ENCODE data around the gene TBK1.

The TBK1 gene

GRCh38 chr12:64451687-64452558 is at the start of gene TBK1:
TBK1 (plus strand) TSS chr12:64452120; CDS start chr12:64455871, 3,751 bp downstream.
- in situ Hi-C loops (cut with MboI; ENCODE audit: low sequenced_read_pairs, unreplicated experiment), result no loop called here
- DNase-seq (ENCODE audit: low spot score), result peak; percentile 94

GRCh38 chr12:64402181-64402580 is 49.7 kb upstream of the TBK1 start:
- no peak for TF ChIP-seq CTCF (IDR thresholded peaks at IDR 0.05; ENCODE audit: borderline replicate concordance, control extremely low read depth, extremely low read depth, insufficient read depth, missing control alignments)
- no peak for DNase-seq (ENCODE audit: low spot score)
- in situ Hi-C loops (cut with MboI; ENCODE audit: low sequenced_read_pairs, unreplicated experiment), result no loop called here

More at GRCh38 chr12:64451687-64452558, at the start of gene TBK1:
- TF ChIP-seq CTCF (IDR thresholded peaks at IDR 0.05; ENCODE audit: borderline replicate concordance, control extremely low read depth, extremely low read depth, insufficient read depth, missing control alignments), result no peak

DNA sequence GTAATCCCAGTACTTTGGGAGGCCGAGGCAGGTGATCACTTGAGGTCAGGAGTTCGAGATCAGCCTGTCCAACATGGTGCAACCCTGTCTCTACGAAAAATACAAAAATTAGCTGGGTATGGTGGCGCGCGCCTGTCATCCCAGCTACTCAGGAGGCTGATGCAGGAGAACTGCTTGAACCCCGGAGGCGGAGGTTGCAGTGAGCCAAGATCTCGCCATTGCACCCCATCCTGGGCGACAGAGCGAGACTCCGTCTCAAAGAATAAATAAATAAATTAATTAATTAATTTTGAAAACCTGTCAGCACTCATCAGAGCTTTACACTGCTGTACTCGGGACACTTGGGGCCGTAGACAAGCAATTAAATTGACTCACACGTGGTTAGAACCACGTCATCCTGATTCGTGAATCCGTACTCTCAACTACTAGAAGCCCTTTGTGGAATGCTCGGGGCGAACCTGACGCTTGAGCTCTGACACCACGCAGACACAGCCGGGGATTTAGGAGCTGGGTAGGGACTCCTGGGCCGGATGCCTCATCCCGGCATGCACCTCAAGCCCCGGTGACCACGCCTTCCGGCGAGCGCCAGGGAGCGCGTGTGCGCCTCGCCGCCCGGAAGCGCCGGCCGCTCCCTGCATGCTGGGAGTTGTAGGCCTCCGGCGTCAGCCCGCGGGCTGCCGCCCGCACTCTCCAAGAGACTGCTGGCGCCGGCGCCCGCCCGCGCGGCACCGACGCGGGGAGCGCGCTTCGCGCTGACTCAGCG is 48.0 kb upstream of the TBK1 start, which contains the start of gene XPOT:
XPOT (plus strand) TSS at position 686 of the 763 bp plus-strand sequence. CDS start 5,644 bp downstream, outside the sequence.
- no peak for TF ChIP-seq CTCF (IDR thresholded peaks at IDR 0.05; ENCODE audit: borderline replicate concordance, control extremely low read depth, extremely low read depth, insufficient read depth, missing control alignments)
- peak; percentile 97 for DNase-seq (ENCODE audit: low spot score)
- in situ Hi-C loops (cut with MboI; ENCODE audit: low sequenced_read_pairs, unreplicated experiment), result no loop called here

DNA sequence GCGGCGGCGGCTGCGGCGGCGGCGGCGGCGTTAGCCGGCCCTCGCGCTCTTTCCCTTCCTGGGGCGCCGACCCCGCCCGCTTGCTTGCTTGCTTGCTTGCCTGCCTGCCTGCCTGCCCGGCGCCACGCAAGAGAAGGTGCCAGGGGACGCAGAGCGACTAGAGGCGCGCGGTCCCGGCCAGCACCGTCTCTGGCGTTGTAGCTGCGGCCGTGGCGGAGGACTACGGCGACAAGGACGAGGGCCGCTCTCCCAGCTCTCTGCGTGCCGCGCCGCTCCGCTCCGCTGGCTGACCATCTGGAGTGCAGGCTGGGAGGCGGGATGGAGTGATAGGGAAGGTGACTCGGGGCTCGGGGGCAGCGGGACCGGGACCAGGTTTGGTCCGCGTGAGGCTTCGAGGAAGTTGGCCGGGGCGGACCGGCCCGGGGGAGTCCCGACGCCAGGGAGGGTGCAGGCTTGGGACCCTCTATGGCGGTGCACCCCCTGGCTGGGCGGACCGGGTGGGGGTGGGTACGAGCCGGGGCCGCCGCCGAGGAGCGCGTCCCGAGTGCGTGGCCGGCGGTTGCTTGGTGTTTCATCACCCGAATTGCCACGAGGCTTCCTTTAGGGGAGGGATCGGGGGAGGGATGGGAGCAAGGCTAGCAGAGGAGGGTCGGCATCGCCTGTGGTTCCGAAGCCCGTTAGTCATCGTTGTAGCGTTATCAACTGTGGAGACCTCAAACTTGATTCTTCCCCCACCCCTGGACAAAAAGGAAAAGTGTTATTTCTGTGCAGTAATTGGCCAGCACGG is 47.3 kb upstream of the TBK1 start:
- DNase-seq (ENCODE audit: low spot score), result peak; percentile 55
- in situ Hi-C loops (cut with MboI; ENCODE audit: low sequenced_read_pairs, unreplicated experiment), result no loop called here
- TF ChIP-seq CTCF (IDR thresholded peaks at IDR 0.05; ENCODE audit: borderline replicate concordance, control extremely low read depth, extremely low read depth, insufficient read depth, missing control alignments), result no peak

- no peak for DNase-seq (ENCODE audit: low spot score)
- no peak for TF ChIP-seq CTCF (IDR thresholded peaks at IDR 0.05; ENCODE audit: borderline replicate concordance, control extremely low read depth, extremely low read depth, insufficient read depth, missing control alignments)
- in situ Hi-C loops (cut with MboI; ENCODE audit: low sequenced_read_pairs, unreplicated experiment), result no loop called here
Measured at GRCh38 chr12:64407342-64408223, 44.3 kb upstream of the TBK1 start.
